HCT116 (cell line): Measurements from ENCODE around the gene RANBP1. TPM values are rescaled to one million over a fixed set of nuclear protein-coding genes. Genes with fewer than 3 reads are reported as not detected.
A peak's percentile ranks its signal among the peaks of the same experiment; 100 is the strongest.

Source experiments
- ATAC-seq: fragments of 200-7000 bp; cut with Tn5 transposase; 2 replicates; pipeline ENCODE4 v1.9.1; 2020; ENCODE audit warnings: mild to moderate bottlenecking, moderate library complexity
- BruUV-seq: library from RNA; stranded (reverse); fragments of 400-500 nt; replicated peaks from 2 replicates; lab custom pipeline; 2021; lab: Mats Ljungman, UMichigan
- CTCF ChIA-PET: fragments of 300-600 bp; sonication (Branson Sonifier 250); formaldehyde crosslinking; loops from one replicate; lab custom pipeline; 2021; ENCODE audit warnings: antibody characterized with exemption; lab: Charles Lee
- POLR2A ChIA-PET: fragments of 300-600, 350-600 bp; sonication (Branson Sonifier 250); formaldehyde crosslinking; loops from one replicate; lab custom pipeline; 2021; ENCODE audit warnings: antibody characterized with exemption; lab: Charles Lee
- RAD21 ChIA-PET, 2 experiments: fragments of 300-600 bp; sonication (Branson Sonifier 250); formaldehyde crosslinking; loops; one replicate each; lab custom pipeline; 2023; ENCODE audit warnings: low total read pairs in 2 of 2; ENCODE audit not compliant: uncharacterized antibody in 2 of 2, unreplicated experiment in 2 of 2, low non-redundant PET in 1 of 2; lab: Charles Lee
- DNase-seq: peaks from one replicate; pipeline ENCODE4 v3.0.0-alpha.2; 2010; ENCODE audit warnings: low read depth, low spot score
- H2AFZ ChIP-seq: fragments of 200-600 bp; shearing (Covaris generic), sonication (generic); 2 replicates; pipeline ENCODE4 v1.6.1; 2017; ENCODE audit warnings: low read depth, mixed run types, mixed read lengths, antibody characterized with exemption, low read length; ENCODE audit not compliant: poor library complexity, severe bottlenecking
- H3K27ac ChIP-seq: 2 replicates; pipeline ENCODE4 v1.5.1; 2012; ENCODE audit warnings: low read depth, low read length
- H3K27me3 ChIP-seq: fragments of 200-600 bp; sonication (generic); 2 replicates; pipeline ENCODE4 v1.6.1; 2016; ENCODE audit warnings: mixed run types, low read length, mixed read lengths; ENCODE audit not compliant: insufficient read depth
- H3K36me3 ChIP-seq, 2 experiments: fragments of 200-500 bp in 1 of 2; fragments of 200-600 bp in 1 of 2; sonication (Bioruptor generic) in 1 of 2; sonication (generic) in 1 of 2; 2 replicates each; pipeline versions ENCODE4 v1.5.1 to v1.6.1; 2014 to 2016; ENCODE audit warnings: low read length in 2 of 2, inconsistent platforms in 1 of 2, mixed read lengths in 1 of 2, mixed run types in 1 of 2; ENCODE audit not compliant: insufficient read depth in 2 of 2, control insufficient read depth in 1 of 2
- H3K4me1 ChIP-seq, 2 experiments: fragments of 200-600 bp in 1 of 2; sonication (generic) in 1 of 2; 2 replicates each; pipeline versions ENCODE4 v1.5.1 to v1.6.1; 2012 to 2017; ENCODE audit warnings: low read length in 2 of 2, inconsistent platforms in 1 of 2, mild to moderate bottlenecking in 1 of 2, mixed read lengths in 1 of 2, mixed run types in 1 of 2, moderate library complexity in 1 of 2; ENCODE audit not compliant: insufficient read depth in 2 of 2, control insufficient read depth in 1 of 2
- H3K4me2 ChIP-seq: fragments of 200-600 bp; sonication (generic); 2 replicates; pipeline ENCODE4 v1.6.1; 2017; ENCODE audit warnings: mixed run types, low read length, mixed read lengths
- H3K4me3 ChIP-seq, 2 experiments: fragments of 200-600 bp in 1 of 2; sonication (generic) in 1 of 2; replicated peaks in 1 of 2; 2 replicates each; pipeline ENCODE4 v1.5.1; 2011 to 2016; ENCODE audit warnings: low read length in 2 of 2, control low read depth in 1 of 2, low read depth in 1 of 2, mild to moderate bottlenecking in 1 of 2, mixed read lengths in 1 of 2, mixed run types in 1 of 2
- H3K79me2 ChIP-seq: fragments of 200-600 bp; sonication (generic); 2 replicates; pipeline ENCODE4 v1.6.1; 2017; ENCODE audit warnings: mild to moderate bottlenecking, mixed run types, low read length, moderate library complexity, mixed read lengths; ENCODE audit not compliant: insufficient read depth
- H3K9ac ChIP-seq: fragments of 200-600 bp; sonication (generic); 2 replicates; pipeline ENCODE4 v1.6.1; 2016; ENCODE audit warnings: low read length, mixed read lengths
- H3K9me2 ChIP-seq: fragments of 200-600 bp; sonication (generic), shearing (Covaris generic); 2 replicates; pipeline ENCODE4 v1.6.1; 2017; ENCODE audit warnings: mixed run types, mild to moderate bottlenecking, moderate library complexity; ENCODE audit not compliant: insufficient read depth
- H3K9me3 ChIP-seq, 2 experiments: fragments of 200-500 bp in 1 of 2; fragments of 200-600 bp in 1 of 2; sonication (Bioruptor generic) in 1 of 2; sonication (generic) in 1 of 2; 2 replicates each; pipeline ENCODE4 v1.6.1; 2014 to 2017; ENCODE audit warnings: low read length in 2 of 2, mixed read lengths in 2 of 2, inconsistent platforms in 1 of 2, low read depth in 1 of 2, mild to moderate bottlenecking in 1 of 2, mixed run types in 1 of 2, moderate library complexity in 1 of 2; ENCODE audit not compliant: control insufficient read depth in 1 of 2, insufficient read depth in 1 of 2
- H4K20me1 ChIP-seq: fragments of 200-600 bp; sonication (generic), shearing (Covaris generic); 2 replicates; pipeline ENCODE4 v1.6.1; 2017; ENCODE audit warnings: mixed run types, mild to moderate bottlenecking, moderate library complexity; ENCODE audit not compliant: insufficient read depth
- ELF1 ChIP-seq: IDR thresholded peaks from 2 replicates; pipeline ENCODE4 v1.6.1; 2012; ENCODE audit warnings: low read depth, borderline replicate concordance
- EZH2phosphoT487 ChIP-seq: fragments of 200-600 bp; IDR thresholded peaks from 2 replicates; pipeline ENCODE4 v1.6.1; 2018; ENCODE audit warnings: antibody characterized with exemption, borderline replicate concordance
- RAD21 ChIP-seq: IDR thresholded peaks from 2 replicates; pipeline ENCODE4 v1.6.1; 2012; ENCODE audit warnings: low read depth, mild to moderate bottlenecking
- intact Hi-C: fragments of 100-400 bp; cut with micrococcal nuclease; formaldehyde crosslinking; loops from 2 replicates; pipeline ENCODE4 v1.10.0; 2022
- total RNA-seq: library from RNA; stranded (reverse); gene quantifications from one replicate; pipeline ENCODE4 v1.2.1, GENCODE V29; 2021; ENCODE audit not compliant: unreplicated experiment
- TF ChIP-seq, protein P1 (sequence below), 3 experiments: fragments of 200-600 bp in 1 of 3; sonication (generic) in 1 of 3; IDR thresholded peaks in 2 of 3; conservative IDR thresholded peaks in 1 of 3; 2 replicates each; pipeline ENCODE4 v1.5.1; 2012 to 2017; ENCODE audit warnings: low read depth in 2 of 3, low read length in 2 of 3, antibody characterized with exemption in 1 of 3, borderline replicate concordance in 1 of 3, control low read depth in 1 of 3, mild to moderate bottlenecking in 1 of 3, mixed read lengths in 1 of 3, mixed run types in 1 of 3, moderate library complexity in 1 of 3; ENCODE audit not compliant: insufficient read depth in 1 of 3
- TF ChIP-seq, protein P2 (sequence below): IDR thresholded peaks from 2 replicates; pipeline ENCODE4 v1.6.1; 2012; ENCODE audit warnings: low read depth

RANBP1 gene
- total RNA-seq, 1 experiment from 2014 or later: 351 TPM

DNA sequence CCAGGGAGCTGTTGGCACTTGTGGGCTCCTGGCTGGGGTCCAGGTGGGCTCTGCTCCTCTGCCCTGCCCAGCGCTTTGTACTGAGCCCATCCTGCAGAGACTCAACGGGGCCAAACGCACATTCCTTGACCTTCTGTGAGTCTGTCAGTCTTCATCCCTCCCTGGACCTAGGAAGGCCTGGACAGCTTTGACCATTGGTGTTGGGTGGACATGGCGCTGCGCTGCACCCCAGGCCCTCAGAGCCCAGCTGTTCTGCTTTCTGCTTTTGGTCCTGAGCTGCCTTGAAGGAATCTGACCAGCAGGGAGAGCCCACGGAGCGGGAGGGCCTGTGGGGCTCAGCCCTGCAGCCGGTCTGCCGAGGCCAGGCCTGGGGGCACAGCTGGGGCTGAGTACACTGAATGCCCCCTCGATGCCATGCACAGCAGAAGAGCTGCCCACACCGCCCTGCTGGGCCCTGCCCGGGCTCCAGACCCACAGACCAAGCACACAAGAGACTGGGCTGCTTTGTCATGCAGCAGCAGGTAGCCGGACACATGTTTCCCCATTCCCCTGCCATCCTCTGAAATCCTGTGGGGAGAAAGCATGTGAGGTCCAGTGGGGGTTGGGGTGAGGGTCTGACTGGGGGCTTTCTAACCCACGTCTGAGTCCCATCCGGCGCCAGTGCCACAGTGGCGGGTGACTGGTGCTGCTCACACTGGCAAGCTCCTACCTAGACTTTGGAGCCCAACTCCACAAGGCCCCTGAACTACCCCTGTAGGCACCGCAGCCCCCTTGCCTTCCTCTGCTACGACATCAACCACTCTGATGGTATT, 59.1 kb downstream of the RANBP1 start:
- Histone ChIP-seq H3K9me2 (no peaks in the 10 kb centered on the region), H3K4me1 (no peaks in the 10 kb centered on the region; a peak in 1 of 4 replicates), H3K79me2 (no peaks in the 10 kb centered on the region), H3K36me3 (no peaks in the 10 kb centered on the region), H4K20me1 (no peaks in the 10 kb centered on the region), H3K4me3 (no peak overlapping the region), H3K9ac (no peak overlapping the region), H3K9me3 (no peaks in the 10 kb centered on the region), H3K27me3 (no peaks in the 10 kb centered on the region), H3K27ac (no peak overlapping the region), H2AFZ (no peak overlapping the region), H3K4me2 (no peak overlapping the region)
- DNase-seq (no peak), ATAC-seq (peak; percentile 76)
- ChIA-PET POLR2A (no interaction called here), CTCF (interaction anchor here (2.7 kb wide), 1 partner anchor 63 kb away, joined by 11 read pairs; no protein-coding TSS in a partner anchor), RAD21 (interaction anchor here in 1 of 2 experiments (0.8 kb wide), 1 partner anchor 62 kb away, joined by 4 read pairs; no protein-coding TSS in a partner anchor)
- BruUV-seq: no TSS peak
- intact Hi-C loops: no loop called here
- TF ChIP-seq RAD21 (peak; percentile 59), ELF1 (no peak)
- TF ChIP-seq, protein P1, sequence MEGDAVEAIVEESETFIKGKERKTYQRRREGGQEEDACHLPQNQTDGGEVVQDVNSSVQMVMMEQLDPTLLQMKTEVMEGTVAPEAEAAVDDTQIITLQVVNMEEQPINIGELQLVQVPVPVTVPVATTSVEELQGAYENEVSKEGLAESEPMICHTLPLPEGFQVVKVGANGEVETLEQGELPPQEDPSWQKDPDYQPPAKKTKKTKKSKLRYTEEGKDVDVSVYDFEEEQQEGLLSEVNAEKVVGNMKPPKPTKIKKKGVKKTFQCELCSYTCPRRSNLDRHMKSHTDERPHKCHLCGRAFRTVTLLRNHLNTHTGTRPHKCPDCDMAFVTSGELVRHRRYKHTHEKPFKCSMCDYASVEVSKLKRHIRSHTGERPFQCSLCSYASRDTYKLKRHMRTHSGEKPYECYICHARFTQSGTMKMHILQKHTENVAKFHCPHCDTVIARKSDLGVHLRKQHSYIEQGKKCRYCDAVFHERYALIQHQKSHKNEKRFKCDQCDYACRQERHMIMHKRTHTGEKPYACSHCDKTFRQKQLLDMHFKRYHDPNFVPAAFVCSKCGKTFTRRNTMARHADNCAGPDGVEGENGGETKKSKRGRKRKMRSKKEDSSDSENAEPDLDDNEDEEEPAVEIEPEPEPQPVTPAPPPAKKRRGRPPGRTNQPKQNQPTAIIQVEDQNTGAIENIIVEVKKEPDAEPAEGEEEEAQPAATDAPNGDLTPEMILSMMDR (IDR thresholded peaks at IDR 0.05 in 2 of 3, conservative IDR thresholded peaks at IDR 0.05 in 1 of 3; ENCODE audit: borderline replicate concordance in 1 of 3, insufficient read depth in 1 of 3, low read depth in 2 of 3, low read length in 2 of 3): peak; percentile 34 to 38 (median 37); a peak in 4 of 6 replicates

DNA sequence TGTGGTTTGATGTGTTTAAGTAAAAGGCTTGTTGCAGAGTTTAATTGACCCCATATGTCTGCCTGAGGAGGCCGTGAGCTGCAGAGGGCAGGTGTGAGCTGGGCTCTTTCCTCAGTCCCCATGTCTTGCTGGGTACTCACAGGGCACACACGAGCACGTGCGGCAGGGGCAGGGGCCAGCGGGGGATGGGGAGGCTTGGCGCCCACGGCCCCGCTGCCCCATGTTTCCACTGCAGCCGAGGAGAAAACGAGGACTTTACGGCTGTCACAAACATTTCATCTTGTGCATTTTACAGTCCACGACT, 59.6 kb downstream of the RANBP1 start:
- BruUV-seq: no TSS peak
- TF ChIP-seq EZH2phosphoT487: no peak
- TF ChIP-seq, protein P2, sequence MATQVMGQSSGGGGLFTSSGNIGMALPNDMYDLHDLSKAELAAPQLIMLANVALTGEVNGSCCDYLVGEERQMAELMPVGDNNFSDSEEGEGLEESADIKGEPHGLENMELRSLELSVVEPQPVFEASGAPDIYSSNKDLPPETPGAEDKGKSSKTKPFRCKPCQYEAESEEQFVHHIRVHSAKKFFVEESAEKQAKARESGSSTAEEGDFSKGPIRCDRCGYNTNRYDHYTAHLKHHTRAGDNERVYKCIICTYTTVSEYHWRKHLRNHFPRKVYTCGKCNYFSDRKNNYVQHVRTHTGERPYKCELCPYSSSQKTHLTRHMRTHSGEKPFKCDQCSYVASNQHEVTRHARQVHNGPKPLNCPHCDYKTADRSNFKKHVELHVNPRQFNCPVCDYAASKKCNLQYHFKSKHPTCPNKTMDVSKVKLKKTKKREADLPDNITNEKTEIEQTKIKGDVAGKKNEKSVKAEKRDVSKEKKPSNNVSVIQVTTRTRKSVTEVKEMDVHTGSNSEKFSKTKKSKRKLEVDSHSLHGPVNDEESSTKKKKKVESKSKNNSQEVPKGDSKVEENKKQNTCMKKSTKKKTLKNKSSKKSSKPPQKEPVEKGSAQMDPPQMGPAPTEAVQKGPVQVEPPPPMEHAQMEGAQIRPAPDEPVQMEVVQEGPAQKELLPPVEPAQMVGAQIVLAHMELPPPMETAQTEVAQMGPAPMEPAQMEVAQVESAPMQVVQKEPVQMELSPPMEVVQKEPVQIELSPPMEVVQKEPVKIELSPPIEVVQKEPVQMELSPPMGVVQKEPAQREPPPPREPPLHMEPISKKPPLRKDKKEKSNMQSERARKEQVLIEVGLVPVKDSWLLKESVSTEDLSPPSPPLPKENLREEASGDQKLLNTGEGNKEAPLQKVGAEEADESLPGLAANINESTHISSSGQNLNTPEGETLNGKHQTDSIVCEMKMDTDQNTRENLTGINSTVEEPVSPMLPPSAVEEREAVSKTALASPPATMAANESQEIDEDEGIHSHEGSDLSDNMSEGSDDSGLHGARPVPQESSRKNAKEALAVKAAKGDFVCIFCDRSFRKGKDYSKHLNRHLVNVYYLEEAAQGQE: no peak
- no peak for DNase-seq
- Histone ChIP-seq H3K27ac (no peak overlapping the region), H3K9ac (no peak overlapping the region), H3K36me3 (no peaks in the 10 kb centered on the region), H3K4me2 (no peak overlapping the region), H3K9me2 (no peaks in the 10 kb centered on the region), H2AFZ (no peak overlapping the region), H3K27me3 (no peaks in the 10 kb centered on the region), H4K20me1 (no peaks in the 10 kb centered on the region), H3K79me2 (no peaks in the 10 kb centered on the region), H3K4me3 (no peak overlapping the region), H3K4me1 (no peaks in the 10 kb centered on the region; a peak in 1 of 4 replicates), H3K9me3 (no peaks in the 10 kb centered on the region)
- POLR2A ChIA-PET: no interaction called here
- ATAC-seq: no peak; the same call in 1 of the 2 replicates
- CTCF ChIA-PET: interaction anchor here (2.7 kb wide), 1 partner anchor 63 kb away, joined by 11 read pairs; no protein-coding TSS in a partner anchor
- intact Hi-C loops: no loop called here
- RAD21 ChIA-PET: no interaction called here
